ENCODE measurements around the gene PLS1.

DNA sequence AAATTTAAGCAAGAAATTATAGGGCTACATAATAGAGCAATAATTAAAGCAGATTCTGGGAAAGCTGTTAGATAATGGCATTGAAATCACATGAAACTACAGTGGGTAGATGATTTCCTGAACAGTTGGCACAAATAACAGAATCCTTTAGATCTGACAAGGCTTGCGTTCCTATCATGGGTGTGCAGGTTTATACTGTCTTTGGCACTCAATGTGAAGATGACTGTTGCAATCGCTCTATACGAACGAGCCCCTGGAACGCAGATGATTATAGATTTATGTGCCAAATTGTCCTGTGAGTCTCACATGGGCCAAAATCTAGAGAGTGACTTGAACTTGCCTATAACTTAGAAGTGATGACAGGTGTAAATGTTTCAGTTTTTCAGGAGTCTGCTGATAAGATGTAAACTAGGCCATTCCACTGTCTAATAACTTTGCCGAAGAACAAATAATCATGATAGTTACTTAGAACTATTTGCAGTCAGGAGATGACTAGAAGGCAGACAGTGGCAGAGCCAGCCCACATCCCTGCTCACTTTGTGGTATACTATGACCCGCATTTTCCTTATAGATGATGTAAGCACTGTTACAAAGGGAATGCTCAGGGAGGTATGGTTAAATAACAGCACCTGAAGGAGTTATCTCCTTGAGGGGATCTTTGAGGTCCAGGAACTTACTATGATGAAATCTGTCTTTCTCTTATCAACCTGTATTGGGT lies 97.1 kb downstream of the PLS1 start:
- TF ChIP-seq, protein P1, sequence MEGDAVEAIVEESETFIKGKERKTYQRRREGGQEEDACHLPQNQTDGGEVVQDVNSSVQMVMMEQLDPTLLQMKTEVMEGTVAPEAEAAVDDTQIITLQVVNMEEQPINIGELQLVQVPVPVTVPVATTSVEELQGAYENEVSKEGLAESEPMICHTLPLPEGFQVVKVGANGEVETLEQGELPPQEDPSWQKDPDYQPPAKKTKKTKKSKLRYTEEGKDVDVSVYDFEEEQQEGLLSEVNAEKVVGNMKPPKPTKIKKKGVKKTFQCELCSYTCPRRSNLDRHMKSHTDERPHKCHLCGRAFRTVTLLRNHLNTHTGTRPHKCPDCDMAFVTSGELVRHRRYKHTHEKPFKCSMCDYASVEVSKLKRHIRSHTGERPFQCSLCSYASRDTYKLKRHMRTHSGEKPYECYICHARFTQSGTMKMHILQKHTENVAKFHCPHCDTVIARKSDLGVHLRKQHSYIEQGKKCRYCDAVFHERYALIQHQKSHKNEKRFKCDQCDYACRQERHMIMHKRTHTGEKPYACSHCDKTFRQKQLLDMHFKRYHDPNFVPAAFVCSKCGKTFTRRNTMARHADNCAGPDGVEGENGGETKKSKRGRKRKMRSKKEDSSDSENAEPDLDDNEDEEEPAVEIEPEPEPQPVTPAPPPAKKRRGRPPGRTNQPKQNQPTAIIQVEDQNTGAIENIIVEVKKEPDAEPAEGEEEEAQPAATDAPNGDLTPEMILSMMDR (IDR thresholded peaks at IDR 0.05) = no peak
- TF ChIP-seq, protein P2, sequence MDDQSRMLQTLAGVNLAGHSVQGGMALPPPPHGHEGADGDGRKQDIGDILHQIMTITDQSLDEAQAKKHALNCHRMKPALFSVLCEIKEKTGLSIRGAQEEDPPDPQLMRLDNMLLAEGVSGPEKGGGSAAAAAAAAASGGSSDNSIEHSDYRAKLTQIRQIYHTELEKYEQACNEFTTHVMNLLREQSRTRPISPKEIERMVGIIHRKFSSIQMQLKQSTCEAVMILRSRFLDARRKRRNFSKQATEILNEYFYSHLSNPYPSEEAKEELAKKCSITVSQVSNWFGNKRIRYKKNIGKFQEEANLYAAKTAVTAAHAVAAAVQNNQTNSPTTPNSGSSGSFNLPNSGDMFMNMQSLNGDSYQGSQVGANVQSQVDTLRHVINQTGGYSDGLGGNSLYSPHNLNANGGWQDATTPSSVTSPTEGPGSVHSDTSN (IDR thresholded peaks at IDR 0.05) = no peak
- TF ChIP-seq, protein P3, sequence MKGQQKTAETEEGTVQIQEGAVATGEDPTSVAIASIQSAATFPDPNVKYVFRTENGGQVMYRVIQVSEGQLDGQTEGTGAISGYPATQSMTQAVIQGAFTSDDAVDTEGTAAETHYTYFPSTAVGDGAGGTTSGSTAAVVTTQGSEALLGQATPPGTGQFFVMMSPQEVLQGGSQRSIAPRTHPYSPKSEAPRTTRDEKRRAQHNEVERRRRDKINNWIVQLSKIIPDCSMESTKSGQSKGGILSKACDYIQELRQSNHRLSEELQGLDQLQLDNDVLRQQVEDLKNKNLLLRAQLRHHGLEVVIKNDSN (IDR thresholded peaks at IDR 0.05; ENCODE audit: borderline replicate concordance, low read depth) = no peak
- TF ChIP-seq EP300 (IDR thresholded peaks at IDR 0.05; ENCODE audit: borderline replicate concordance in 1 of 2, low read depth in 1 of 2, low read length in 1 of 2) = no peak
- TF ChIP-seq YY1 (IDR thresholded peaks at IDR 0.05; ENCODE audit: low read depth) = no peak
- TF ChIP-seq RCOR1 (IDR thresholded peaks at IDR 0.05; ENCODE audit: low read length) = no peak
- TF ChIP-seq, protein P4, sequence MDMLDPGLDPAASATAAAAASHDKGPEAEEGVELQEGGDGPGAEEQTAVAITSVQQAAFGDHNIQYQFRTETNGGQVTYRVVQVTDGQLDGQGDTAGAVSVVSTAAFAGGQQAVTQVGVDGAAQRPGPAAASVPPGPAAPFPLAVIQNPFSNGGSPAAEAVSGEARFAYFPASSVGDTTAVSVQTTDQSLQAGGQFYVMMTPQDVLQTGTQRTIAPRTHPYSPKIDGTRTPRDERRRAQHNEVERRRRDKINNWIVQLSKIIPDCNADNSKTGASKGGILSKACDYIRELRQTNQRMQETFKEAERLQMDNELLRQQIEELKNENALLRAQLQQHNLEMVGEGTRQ (IDR thresholded peaks at IDR 0.05; ENCODE audit: borderline replicate concordance, low read depth, low read length) = no peak

Data from SK-N-SH (cell line).